ENCODE results near the gene LLGL2.
A peak's percentile ranks its signal among the peaks of the same experiment; 100 is the strongest.
"Not testable (repeated sequence)": the region's sequence is repeated elsewhere in the genome, so short reads cannot be mapped to it uniquely, and the experiment has no call there.

Gene LLGL2

DNA sequence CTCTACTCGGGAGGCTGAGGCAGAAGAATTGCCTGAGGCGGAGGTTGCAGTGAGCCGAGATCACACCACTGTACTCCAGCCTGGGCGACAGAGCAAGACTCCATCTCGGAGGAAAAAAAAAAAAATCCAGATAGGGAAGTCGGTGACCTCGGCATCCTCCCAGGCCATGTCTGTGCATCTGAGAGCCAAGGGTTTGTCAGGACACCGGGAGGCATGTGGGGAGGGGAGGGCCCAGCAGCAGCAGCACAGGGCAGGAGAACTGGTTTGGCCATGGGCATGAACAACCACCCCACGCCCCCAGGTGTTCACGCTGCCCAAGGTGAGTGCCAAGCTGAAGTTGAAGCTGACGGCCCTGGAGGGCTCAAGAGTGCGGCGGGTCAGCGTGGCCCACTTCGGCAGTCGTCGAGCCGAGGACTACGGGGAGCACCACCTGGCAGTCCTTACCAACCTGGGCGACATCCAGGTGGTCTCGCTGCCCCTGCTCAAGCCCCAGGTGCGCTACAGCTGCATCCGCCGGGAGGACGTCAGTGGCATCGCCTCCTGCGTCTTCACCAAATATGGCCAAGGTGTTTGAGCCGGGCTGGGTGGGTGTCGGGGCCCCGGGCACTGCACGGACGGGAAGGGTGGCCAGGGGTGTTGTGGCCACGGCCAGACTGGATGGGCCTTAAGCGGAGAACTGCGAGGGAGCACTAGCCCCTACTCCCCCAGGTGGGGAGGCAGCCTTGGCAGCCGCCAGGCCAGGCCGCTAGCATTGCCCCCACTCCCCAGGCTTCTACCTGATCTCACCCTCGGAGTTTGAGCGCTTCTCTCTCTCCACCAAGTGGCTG lies 47.4 kb downstream of the LLGL2 start:
- DNase-seq, result no peak

DNA sequence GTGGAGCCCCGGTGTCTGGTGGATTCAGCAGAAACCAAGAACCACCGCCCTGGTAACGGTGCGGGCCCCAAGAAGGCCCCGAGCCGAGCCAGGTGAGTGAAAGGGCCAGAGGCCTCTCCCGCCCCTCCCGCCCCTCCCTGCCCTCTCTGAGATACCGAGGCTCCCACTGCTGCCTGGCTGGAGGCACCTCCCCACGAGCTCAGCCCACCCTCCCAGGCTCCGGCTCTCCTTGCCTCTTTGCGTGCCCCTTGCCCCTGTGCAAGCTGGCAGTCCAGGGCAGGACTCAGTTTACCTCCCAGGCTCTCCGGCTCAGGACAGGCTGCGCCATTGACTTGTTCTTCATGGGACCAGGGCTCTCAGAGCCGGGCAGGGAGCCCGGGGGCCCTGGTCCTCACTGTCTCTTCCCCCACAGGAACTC lies 48.1 kb downstream of the LLGL2 start:
- DNase-seq, result no peak

DNA sequence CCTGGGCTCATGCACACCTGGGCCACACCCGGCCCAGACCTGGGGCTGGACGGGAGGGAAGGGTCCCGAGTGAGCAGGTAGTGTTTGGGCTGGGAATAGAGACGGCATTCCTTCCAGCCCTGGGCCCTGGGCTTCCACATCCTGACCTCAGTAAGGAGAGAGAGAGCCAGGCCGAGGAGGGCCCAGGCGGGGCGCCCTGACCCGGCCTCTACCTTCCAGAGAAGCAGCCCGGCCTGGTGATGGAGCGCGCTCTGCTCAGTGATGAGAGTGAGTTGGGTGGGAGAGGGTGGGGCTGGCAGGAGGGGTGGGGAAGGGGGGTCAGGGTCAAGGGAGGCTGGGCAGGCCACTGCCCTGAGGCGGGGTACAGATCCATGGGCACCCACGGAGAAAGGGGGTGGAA lies 48.5 kb downstream of the LLGL2 start:
- no peak for DNase-seq

DNA sequence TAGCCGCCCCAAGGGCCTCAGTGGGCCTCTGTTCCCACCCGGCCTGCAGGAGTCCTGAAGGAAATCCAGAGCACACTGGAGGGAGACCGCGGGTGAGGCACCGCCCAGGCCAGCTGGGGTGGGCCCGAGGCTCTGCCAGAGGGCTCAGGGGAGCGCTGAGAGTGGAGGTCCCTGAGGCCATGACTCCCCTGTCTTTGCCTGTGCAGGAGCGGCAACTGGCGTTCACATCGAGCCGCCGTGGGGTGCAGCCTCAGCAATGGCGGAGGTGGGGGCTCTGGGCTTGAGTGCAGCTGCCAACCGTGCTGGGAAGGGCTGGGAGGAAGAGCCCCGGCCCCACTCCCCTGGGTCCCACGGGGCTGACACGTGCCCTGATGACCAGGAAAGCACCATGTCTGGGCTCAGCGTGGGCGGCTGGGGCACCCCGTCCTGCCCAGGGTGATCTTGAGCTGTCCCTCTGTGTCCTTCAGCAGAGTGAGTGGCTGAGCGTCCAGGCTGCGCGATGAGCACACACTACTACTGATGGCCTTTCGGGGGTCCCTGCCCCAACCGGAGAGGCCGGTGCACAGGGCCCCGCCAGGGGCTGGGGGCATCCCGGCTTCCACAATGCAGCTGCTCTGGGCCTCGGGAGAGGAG lies 49.0 kb downstream of the LLGL2 start:
- no peak for DNase-seq

DNA sequence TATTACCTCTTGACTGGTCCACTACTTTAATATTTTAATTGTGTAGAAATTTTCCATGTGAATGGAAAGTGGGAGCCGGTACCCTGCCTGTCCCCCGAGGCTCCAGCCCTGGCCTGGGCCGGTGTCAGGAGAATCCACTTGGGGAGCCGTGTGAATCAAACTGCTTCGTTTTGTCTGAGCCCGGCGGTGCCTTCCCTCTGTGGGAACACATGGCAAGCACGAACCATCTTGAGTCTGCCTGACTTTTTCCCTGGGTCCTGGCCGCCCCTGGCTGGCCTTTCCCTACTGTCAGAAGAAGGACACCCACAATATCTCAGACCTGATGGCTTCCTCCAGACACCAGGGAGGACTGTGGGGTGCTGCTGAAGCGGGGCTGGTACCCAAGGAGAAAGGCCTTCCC lies 49.7 kb downstream of the LLGL2 start:
- DNase-seq, result no peak

DNA sequence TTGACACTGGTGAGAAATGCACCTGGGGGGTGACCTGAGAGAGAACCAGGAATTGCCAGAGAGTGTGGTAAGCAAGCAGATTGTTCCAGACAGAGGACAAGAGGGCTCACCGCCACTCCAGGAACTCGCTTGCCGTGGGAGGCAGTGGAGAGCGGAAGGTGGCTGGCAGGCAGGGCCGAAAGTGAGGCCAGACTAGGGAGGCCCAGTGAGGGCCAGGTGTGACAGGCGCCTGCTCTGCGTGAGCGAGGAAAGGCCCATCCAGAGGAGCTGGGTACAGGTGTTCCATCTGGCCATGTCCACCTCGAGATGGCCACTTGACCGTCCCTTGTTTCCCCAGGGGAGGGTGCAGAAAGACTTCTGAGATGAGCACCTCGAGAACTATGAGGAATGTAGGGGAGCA lies 50.2 kb downstream of the LLGL2 start:
- DNase-seq, result no peak

DNA sequence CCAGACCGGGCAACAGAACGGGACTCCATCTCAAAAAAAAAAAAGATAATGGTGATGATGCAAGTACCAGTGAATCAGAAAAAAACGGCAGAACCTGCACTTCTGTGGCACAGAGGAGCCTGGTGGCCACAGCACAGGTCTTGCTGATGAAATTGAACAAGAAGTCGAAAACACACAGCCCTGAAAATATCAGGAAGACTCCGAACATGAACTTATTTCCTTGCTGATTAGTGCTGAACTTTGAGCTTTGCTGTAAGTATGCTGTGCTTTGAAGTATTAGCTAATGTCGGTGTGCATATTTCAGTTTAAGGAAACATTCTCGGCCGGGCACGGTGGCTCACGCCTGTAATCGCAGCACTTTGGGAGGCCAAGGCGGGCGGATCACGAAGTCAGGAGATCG lies 51.2 kb downstream of the LLGL2 start:
- DNase-seq, result no peak

DNA sequence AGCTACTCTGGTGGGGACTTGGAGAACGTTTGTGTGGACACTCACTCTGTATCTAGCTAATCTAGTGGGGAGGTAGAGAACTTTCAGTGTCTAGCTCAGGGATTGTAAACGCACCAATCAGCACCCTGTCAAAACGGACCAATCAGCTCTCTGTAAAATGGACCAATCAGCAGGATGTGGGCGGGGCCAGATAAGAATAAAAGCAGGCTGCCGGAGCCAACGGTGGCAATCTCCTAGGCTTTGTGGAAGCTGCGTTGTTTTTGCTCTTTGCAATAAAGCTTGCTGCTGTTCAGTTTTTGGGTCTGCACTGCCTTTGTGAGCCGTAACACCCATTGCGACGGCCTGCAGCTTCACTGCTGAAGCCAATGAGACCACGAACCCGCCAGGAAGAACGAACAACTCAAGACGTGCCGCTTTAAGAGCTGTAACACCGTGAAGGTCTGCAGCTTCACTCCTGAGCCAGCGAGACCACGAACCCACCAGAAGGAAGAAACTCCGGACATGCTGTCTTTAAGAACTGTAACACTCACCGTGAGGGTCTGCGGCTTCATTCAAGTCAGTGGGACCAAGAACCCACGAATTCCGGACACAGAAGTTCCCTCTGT lies 55.7 kb downstream of the LLGL2 start:
- not testable (repeated sequence) for DNase-seq

DNA sequence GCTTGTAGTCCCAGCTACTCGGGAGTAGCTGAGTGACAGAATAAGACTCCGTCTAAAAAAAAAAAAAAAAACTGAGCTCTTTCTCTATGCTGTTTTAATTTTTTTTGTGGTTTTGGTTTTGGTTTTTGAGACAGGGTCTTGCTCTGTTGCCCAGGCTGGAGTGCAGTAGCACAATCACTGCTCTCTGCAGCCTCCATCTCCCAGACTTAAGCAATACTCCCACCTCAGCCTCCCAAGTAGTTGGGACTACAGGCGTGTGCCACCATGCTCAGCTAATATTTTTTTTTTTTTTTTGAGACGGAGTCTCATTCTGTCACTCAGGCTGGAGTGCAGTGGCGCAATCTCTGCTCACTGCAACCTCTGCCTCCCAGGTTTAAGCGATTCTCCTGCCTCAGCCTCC lies 57.7 kb downstream of the LLGL2 start:
- not testable (repeated sequence) for DNase-seq

DNA sequence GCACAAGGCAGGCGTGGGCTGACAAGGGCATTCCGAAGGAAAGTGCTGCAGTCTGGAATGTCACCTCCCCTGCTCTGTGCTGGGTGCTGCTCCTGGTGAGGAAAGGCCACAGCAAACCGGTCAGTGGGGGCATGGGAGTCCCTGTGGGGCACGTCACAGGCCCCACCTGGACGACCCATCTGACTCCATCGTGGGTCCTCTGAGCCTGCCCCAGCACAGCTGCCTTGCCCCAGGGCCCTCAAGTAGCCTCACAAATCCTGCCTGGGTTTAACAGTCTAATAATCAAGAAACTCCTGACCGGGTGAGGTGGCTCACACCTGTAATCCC lies 59.3 kb downstream of the LLGL2 start:
- no peak for DNase-seq

DNA sequence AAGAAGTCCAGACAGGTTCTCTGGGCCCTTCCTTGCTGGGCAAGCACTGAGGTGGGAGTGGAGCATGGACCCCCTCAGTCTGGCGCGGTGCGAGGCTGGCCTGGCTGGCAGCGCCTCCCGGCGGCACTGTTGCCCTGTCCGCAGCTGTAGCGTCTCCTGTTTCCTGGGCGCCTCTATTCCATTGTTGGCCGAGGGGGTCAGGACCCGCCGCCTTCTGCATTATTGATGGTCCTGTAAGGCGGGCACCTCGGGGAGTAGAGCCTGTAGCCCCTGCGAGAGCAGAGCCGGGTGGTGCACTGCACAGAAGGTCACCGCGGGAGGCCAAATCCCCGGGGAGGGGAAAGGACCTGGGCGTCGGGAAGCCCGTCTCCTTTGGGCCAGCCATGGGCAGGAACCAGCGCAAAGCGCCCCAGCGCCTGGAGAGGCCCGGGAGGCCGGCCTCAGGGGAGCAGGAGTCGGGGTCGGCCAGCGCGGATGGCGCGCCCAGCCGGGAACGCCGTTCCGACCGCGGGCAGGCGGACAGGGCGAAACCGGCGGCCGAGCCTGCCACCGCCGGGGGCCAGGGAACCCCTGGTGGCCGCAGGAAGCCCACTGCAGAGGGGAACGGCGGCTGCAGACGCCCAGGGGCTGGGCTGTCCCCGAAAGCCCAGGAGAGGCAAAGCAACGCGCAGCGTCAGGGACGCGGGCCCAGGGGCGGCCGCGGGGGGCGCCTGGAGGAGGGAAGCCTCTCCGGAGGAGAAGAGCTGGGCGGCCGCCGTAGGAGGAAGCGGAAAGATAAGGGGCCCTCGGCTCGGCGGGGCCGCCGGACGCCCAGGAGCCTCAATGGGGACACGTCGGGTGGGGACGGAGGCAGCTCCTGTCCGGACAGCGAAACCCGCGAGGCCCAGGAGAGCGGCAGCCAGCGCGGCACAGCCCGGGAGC lies 62.4 kb downstream of the LLGL2 start, which contains the start of gene MYO15B:
MYO15B (plus strand) TSS at position 126 of the 921 bp plus-strand sequence; CDS start at position 384, 258 bp downstream.
- no peak for DNase-seq

DNA sequence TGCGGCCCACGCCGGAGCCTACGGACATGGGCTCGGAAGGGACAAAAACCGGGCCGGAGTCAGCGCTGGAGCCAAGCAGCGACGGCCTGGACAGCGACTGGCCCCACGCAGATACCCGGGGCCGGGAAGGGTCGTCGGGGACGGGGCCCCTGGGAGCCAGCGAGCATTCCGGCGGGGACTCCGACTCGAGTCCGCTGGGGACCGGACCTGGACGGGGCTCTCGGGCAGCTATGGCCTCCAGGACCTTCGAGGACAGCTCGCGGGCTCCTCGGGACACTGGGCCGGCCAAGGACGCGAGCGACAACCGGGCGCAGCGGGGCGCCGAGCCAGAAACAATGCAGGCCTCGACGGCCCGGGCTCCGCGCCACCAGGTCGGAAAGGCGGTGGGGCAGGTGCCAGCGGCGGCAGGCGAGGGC lies 63.1 kb downstream of the LLGL2 start:
- DNase-seq, result no peak

DNA sequence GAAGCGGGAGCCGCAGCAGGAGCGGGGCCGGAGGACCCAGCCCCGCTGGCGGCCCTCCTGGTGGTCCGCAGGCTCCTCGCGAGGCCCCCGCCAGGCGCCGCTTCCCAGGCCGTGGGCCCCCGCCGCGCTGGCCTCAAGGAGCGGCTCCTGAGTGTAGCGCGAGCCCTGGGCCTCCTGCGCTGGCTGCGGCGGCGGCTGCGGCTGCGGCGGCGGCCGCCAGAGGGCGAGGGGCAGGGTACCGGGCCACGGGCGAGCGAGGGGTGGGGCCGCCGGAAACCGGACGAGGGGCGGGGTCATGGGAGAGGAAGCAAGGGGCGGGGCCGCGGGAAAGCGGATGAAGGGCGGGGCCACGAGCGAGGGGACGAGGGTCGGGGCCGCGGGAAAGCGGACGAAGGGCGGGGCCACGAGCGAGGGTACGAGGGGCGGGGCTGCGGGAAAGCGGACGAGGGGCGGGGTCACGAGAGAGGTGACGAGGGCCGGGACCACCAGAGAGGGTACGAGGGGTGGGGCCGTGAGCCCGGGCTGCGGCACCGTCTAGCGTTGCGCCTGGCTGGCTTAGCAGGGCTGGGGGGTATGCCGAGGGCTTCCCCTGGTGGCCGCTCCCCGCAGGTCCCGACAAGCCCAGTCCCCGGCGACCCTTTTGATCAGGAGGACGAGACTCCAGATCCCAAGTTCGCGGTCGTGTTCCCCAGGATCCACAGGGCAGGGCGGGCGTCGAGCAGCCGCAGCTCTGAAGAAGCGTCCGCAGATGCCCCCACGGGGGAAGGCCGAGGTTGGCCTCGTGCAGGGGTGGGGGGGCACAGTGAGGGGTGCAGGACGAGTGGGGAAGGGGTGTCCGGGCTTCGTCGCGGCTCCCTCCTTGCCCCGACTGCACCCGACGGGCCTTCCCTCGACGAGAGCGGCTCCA lies 63.8 kb downstream of the LLGL2 start:
- DNase-seq, result peak; percentile 89

DNA sequence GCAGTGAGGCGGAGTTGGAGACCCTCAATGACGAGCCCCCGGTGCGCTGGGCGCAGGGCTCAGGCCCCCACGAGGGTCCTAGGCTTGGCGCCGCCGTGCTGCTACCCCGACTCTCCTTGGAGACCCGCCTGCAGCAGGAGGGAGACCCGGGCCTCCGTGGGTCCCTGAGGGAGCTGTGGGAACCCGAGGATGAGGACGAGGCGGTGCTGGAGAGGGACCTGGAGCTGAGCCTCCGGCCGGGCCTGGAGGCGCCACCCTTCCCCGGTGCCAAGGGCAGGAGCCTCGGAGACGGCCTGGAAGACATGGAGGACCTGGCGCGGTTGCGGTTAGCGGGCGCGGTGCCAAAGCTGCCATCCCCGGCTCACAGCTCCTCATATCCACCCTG lies 64.4 kb downstream of the LLGL2 start:
- no peak for DNase-seq

DNA sequence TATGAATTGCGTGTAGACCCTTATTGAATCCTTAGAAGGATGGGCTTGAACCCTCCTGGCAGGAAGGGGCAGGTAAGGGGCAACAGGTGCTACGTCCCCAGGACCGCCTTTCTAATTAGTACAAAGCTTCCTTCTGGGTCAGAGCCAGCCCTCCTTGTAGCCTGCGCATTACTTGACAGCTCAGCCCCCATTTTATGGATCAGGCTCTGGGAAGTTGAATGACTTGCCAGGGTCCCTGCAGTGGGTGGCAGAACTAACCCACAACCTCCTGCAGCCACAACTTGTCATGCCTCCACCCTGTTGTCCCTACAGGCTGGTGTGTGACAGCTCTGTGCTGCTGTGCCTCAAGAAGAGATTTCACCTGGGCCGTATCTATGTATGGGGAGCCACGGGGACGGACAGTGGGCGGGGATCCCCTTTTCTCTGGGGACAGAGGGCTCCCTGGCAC lies 64.8 kb downstream of the LLGL2 start:
- DNase-seq, result no peak

DNA sequence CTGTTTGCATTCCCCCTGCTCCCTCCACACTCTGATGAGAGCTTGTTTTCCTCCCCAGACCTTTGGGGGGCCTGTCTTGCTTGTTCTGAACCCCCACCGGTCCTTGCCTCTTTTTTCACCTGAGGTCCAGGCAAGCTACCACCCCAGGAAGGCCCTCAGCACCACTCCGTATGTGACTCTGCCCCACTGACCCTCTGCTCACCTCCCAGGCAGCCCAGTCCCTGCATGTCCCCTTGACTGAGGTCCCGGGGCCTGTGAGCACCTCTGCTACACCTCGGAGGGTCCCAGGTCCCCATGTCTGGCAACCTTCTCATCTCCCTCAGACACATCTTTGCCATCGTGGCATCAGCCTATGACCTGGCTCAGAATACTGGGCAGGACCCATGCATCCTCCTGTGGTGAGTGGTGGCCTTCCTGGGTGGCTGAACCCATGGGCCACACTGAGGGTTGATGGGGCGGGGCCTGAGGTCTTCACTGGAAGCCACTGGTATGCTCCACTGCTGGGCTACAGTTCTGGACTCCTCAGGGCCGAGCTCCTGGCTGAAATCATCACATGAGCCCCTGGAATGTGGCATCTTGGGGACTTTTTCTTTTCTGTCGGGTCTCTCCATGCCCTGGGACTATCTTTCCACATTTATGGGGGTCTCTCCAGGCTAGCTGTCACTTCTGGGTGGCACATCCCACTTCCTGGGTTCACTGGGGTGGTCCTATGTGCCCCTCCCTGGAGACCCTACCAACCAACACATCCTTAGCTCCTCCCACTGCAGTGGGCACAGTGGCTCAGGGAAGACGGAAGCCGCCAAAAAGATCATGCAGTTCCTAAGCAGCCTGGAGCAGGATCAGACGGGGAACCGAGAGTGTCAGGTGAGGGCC lies 65.6 kb downstream of the LLGL2 start:
- DNase-seq, result no peak

DNA sequence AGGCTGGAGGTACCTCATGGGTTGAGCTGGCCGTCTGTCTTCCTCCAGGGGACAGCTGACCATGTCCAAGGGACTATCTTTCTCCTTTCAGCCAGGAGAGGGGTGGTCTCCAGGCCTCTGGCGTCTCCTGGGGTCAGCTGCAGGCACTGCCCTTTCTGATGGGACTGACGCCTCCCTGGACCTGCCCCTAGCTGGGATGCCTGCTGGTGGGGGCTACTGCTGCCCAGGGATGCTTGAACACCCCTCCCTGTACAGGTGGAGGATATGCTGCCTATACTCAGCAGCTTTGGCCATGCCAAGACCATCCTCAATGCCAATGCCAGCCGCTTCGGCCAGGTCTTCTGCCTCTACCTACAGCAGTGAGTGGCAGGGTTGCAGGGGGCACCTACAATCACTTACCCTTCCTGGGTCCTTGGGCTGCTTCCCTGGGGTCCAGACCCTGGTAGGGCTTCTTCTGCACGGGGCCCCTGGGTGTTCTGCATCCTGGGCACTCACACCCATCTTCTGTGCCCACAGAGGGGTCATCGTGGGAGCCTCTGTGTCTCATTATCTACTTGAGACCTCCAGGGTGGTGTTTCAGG lies 66.3 kb downstream of the LLGL2 start:
- no peak for DNase-seq

DNA sequence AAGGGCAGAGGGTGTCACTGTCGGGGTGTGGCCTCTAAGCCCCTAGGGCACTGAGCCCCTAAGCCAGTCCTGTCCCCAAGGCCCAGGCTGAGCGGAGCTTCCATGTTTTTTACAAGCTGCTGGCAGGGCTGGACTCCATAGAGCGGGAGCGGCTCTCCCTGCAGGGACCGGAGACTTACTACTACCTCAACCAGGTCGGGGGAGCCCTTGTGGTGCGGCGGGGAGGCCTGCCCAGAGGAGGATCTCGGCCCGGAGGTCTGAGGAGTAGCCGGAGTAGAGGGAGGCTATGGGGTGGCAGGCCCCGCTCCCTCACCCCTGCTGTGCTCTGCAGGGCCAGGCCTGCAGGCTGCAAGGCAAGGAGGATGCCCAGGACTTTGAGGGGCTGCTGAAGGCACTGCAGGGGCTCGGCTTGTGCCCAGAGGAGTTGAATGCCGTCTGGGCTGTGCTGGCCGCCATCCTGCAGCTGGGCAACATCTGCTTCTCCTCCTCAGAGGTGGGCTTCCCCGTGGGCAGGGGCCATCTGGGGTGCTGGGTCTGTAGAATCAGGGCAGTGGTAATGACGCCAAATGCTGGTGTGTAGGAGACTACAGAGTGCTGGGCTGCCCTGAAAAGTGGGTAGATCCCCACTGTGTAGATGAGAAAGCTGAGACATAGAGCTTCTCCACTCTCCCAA lies 67.0 kb downstream of the LLGL2 start:
- no peak for DNase-seq

DNA sequence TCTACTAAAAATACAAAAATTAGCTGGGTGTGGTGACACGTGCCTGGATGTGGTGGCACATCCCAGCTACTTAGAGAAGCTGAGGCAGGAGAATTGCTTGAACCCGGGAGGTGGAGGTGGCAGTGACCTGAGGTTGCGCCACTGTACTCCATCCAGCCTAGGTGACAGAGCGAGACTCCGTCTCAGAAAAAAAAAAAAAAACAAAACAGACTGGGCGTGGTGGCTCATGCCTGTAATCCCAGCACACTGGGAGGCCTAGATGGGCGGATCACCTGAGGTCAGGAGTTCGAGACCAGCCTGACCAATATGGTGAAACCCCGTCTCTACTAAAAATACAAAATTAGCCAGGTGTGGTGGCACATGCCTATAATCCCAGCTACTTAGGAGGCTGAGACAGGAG lies 67.9 kb downstream of the LLGL2 start:
- not testable (repeated sequence) for DNase-seq

Data from NCI-H2227 treated with DMSO at 0.1 percent for 48 hours (cell line).